Esophagus (tissue), 2 donors: ENCODE measurements around the gene ENTHD1. TPM values are rescaled to one million over a fixed set of nuclear protein-coding genes. Genes with fewer than 3 reads are reported as not detected.

ENCODE experiments used
- H3K27ac ChIP-seq, 2 donors: one replicate each; pipeline ENCODE4 v1.5.1; 2013; ENCODE audit warnings: low read depth in 2 of 2, mild to moderate bottlenecking in 2 of 2, inconsistent platforms in 1 of 2, low read length in 1 of 2, moderate library complexity in 1 of 2
- H3K27me3 ChIP-seq, 2 donors: one replicate each; pipeline ENCODE4 v1.6.1; 2013; ENCODE audit warnings: low read length in 2 of 2, control low read depth in 1 of 2, mild to moderate bottlenecking in 1 of 2; ENCODE audit not compliant: insufficient read depth in 2 of 2, control insufficient read depth in 1 of 2
- H3K36me3 ChIP-seq, 2 donors: one replicate each; pipeline ENCODE4 v1.6.1; 2013; ENCODE audit warnings: low read length in 1 of 2; ENCODE audit not compliant: control insufficient read depth in 2 of 2, insufficient read depth in 2 of 2
- H3K4me1 ChIP-seq, 2 donors: one replicate each; pipeline ENCODE4 v1.6.1; 2013; ENCODE audit warnings: low read length in 1 of 2; ENCODE audit not compliant: control insufficient read depth in 2 of 2, insufficient read depth in 2 of 2
- H3K4me3 ChIP-seq, 2 donors: one replicate each; pipeline ENCODE4 v1.5.1; 2013; ENCODE audit warnings: low read length in 2 of 2, mild to moderate bottlenecking in 2 of 2, low read depth in 1 of 2, moderate library complexity in 1 of 2
- H3K9me3 ChIP-seq, 2 donors: one replicate each; pipeline ENCODE4 v1.6.1; 2013; ENCODE audit warnings: mild to moderate bottlenecking in 2 of 2, low read depth in 1 of 2, low read length in 1 of 2, moderate library complexity in 1 of 2; ENCODE audit not compliant: control insufficient read depth in 2 of 2, insufficient read depth in 1 of 2
- WGBS, 2 donors: extraction: QIAGEN DNeasy Blood & Tissue Kit; methylation state at CpG; one replicate each; pipeline ENCODE4 v1.1.7; 2013; 5-methylcytosine and 5-hydroxymethylcytosine counted together
- polyA plus RNA-seq, 2 donors: library from polyadenylated mRNA; stranded (reverse); fragments of 200-250 nt; gene quantifications; one replicate each; pipeline ENCODE4 v1.2.3, GENCODE V29; 2013
- donor health status: healthy with polysubstance abuse.
- donor health status: Bipolar disorder and iron deficiency.

The ENTHD1 gene
- polyA plus RNA-seq, 2 donors = not detected

DNA sequence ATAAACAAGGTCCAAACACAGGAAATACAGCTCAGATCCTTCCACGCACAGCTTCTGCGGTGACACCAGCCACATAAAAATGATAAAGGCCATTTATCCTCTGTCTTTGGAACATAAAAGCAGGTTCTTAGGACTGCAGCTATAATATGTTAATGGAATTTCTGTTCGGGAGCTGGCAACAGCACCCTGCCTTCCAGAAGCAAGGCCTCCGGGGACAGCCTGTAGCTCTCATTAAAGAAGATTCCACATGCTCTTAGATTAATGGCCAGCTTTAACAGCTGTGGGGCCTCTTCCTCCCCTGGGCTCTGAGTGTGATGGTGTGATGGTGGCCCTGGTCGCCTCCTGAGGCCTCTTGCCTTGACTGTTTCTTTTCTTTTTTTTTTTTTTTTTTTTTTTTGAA lies 185.7 kb downstream of the ENTHD1 start:
- no peaks in the 10 kb centered on the region for H3K36me3 ChIP-seq
- no peaks in the 10 kb centered on the region for H3K27me3 ChIP-seq
- no peaks in the 10 kb centered on the region for H3K9me3 ChIP-seq
- H3K4me1 ChIP-seq = peaks cover 3 to 11% of the 10 kb centered on the region in 2 donors
- no peak overlapping the region for H3K27ac ChIP-seq
- WGBS, 2 donors = 73 to 80% methylated on average over 5 of the region's 5 CpGs
- no peak overlapping the region for H3K4me3 ChIP-seq

GRCh38 chr22:39707351-39707750 lies 186.2 kb downstream of the ENTHD1 start:
- H3K27ac ChIP-seq = no peak overlapping the region
- H3K4me3 ChIP-seq = no peak overlapping the region
- no peaks in the 10 kb centered on the region for H3K27me3 ChIP-seq
- H3K9me3 ChIP-seq = no peaks in the 10 kb centered on the region
- WGBS, 2 donors = 93 to 96% methylated on average over 5 of the region's 5 CpGs
- H3K4me1 ChIP-seq = peaks cover 3 to 11% of the 10 kb centered on the region in 2 donors
- no peaks in the 10 kb centered on the region for H3K36me3 ChIP-seq

GRCh38 chr22:39706376-39707140 lies 187.0 kb downstream of the ENTHD1 start:
- WGBS, 2 donors = 64 to 73% methylated on average over 27 of the region's 27 CpGs
- Histone ChIP-seq H3K4me3 (no peak overlapping the region), H3K4me1 (peaks cover 3 to 11% of the 10 kb centered on the region in 2 donors), H3K9me3 (no peaks in the 10 kb centered on the region), H3K27ac (no peak overlapping the region), H3K27me3 (no peaks in the 10 kb centered on the region), H3K36me3 (no peaks in the 10 kb centered on the region)

DNA sequence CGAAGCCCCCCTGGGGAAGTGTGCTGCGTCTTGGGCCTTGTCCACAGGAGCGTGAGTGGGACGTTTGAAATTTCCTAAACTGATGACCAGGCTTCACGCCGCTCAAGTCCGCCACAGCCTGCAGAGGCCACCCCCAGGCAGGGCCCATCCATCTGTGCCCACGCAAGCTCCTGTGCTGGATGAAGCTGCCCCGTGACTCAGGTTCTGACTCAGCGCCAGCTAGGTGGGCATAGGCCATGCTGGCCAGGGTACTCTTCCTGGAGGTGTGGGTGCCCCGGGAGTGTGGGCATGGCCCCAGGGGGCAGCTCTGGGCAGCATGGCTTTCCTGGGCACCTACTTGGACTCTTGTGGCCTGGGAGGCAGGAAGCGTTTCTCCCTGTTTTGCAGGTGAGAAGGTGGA lies 188.2 kb downstream of the ENTHD1 start:
- H3K27me3 ChIP-seq = no peaks in the 10 kb centered on the region
- WGBS, 2 donors = 84 to 86% methylated on average over 12 of the region's 12 CpGs

DNA sequence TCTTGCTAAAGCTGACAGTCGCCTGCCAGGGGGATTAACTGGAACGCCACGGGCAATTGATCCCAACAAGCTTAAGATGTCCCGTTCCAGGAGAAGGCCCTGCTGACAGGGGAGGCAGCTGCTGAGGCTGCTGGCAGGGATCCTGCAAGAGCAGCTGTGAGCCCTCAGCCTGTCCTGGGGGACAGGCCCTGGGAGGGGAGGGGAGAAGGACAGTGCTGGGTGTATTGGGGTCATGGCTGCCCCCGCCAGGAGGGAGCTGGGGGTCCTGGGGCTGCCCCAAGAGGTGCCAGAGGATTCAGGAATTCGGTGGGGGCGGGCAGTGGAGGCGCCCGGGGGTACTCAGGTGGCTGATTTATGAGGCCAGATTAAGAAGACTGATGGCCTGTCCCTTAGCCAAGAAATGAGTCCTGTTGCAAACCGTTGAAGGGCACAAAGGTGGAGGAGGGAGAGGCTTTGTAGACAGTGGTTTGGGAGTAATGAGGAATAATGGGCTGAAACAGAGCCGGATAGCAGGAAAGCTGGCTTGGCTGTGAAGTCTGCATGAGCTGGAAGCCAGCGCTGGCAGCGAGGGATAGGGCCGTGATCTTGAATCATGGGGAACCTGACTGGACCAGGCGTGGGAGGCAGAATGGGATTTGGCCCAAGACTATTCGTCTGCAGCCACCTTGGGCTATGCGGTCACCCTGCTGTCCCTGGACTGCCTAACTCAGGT lies 189.5 kb downstream of the ENTHD1 start:
- H3K27me3 ChIP-seq = no peaks in the 10 kb centered on the region
- H3K4me3 ChIP-seq = no peak overlapping the region
- H3K4me1 ChIP-seq = peaks cover 3 to 11% of the 10 kb centered on the region in 2 donors
- WGBS, 2 donors = 26 to 42% methylated on average over 17 of the region's 17 CpGs
- H3K27ac ChIP-seq = no peak overlapping the region
- no peaks in the 10 kb centered on the region for H3K9me3 ChIP-seq
- H3K36me3 ChIP-seq = no peaks in the 10 kb centered on the region

More for the DNA sequence above, 188.2 kb downstream of the ENTHD1 start:
- Histone ChIP-seq H3K4me3 (no peak overlapping the region), H3K4me1 (peaks cover 3 to 11% of the 10 kb centered on the region in 2 donors), H3K9me3 (no peaks in the 10 kb centered on the region), H3K36me3 (no peaks in the 10 kb centered on the region), H3K27ac (no peak overlapping the region)

- no peaks in the 10 kb centered on the region for H3K27me3 ChIP-seq
- WGBS, 2 donors = 57 to 62% methylated on average over 8 of the region's 8 CpGs
Observed at GRCh38 chr22:39703091-39703490, 190.5 kb downstream of the ENTHD1 start.

GRCh38 chr22:39700565-39700964 lies 193.0 kb downstream of the ENTHD1 start:
- Histone ChIP-seq H3K4me1 (peaks cover 3 to 11% of the 10 kb centered on the region in 2 donors), H3K27ac (no peak overlapping the region), H3K4me3 (no peak overlapping the region), H3K9me3 (no peaks in the 10 kb centered on the region), H3K36me3 (no peaks in the 10 kb centered on the region), H3K27me3 (no peaks in the 10 kb centered on the region)
- 71 to 76% methylated on average over 7 of the region's 7 CpGs for WGBS, 2 donors

More at GRCh38 chr22:39703091-39703490, 190.5 kb downstream of the ENTHD1 start:
- H3K4me3 ChIP-seq = no peak overlapping the region
- no peak overlapping the region for H3K27ac ChIP-seq
- H3K9me3 ChIP-seq = no peaks in the 10 kb centered on the region
- peaks cover 3 to 11% of the 10 kb centered on the region in 2 donors for H3K4me1 ChIP-seq
- H3K36me3 ChIP-seq = no peaks in the 10 kb centered on the region

DNA sequence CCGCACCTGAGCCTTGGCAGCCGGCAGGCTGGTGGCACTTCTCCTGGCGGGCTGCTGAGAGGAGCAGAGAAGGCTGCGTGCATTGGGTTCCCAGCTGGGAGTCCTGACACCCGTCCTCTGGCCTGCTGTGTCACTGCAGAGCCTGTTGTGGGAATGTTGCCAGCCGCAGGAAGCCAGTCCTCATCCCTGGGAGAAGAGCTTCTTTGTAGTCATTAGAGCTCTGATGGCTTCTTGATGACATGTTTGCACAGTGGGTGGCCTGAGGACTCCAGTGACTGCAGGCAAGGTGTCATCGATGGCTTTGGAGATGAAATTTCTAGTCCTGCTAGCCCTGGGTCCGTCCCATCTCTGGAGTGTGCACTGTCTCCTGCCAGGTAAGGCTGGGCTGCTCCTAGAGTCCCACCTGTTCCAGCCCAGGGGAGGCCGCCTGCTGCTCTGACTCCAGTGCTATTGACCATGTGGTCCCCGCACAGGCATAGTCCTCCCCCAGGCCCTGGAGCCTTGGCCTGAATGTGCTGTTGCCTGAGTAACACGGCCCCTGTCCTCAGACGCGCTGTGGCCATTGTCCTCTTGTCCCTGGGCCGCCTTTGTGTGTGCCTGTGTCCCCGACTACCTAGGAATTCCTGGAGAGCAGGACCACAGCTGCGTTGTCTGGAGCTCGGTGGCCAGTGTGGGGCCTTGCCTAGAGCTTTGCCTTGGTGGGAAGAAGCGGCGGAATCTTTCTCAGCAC lies 193.8 kb downstream of the ENTHD1 start:
- Histone ChIP-seq H3K4me1 (peaks cover 3 to 11% of the 10 kb centered on the region in 2 donors), H3K27me3 (no peaks in the 10 kb centered on the region), H3K27ac (no peak overlapping the region), H3K4me3 (no peak overlapping the region), H3K36me3 (no peaks in the 10 kb centered on the region), H3K9me3 (no peaks in the 10 kb centered on the region)
- 81 to 89% methylated on average over 19 of the region's 19 CpGs for WGBS, 2 donors

DNA sequence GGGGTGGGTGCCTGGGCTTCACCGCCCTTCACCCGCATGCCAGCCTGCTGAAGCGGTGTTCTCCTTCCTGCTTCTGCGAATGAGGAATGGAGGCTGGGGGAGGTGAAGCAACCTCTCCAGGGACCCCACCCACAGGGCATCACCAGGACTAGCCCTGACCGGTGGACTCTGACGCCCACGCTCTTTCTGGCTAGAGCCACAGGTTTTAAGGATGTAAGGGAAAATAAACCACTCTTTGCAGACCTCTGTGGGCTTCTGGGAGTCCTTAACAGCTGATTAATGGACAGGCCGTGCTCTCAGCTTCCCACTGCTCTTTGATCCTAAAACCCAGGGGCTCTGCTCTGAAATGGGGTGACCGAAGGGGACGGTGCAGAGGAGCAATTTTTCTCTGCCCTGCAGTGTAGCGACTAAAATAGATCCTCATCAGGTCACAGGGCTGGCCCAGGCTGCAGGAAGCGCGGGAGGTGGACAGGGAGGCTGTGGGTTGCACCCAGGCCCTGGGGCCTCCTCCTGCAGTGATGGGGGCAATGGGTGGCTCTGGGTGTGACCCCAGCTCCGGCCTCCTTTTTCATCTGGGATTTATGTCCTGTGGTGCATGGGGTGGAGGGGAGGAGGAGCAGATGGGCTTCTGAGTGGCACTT lies 195.7 kb downstream of the ENTHD1 start:
- 78 to 80% methylated on average over 13 to 14 of the region's 14 CpGs for WGBS, 2 donors
- H3K9me3 ChIP-seq = no peaks in the 10 kb centered on the region
- H3K27ac ChIP-seq = no peak overlapping the region
- no peaks in the 10 kb centered on the region for H3K36me3 ChIP-seq
- no peak overlapping the region for H3K4me3 ChIP-seq
- no peaks in the 10 kb centered on the region for H3K4me1 ChIP-seq
- no peaks in the 10 kb centered on the region for H3K27me3 ChIP-seq
